GM21737 (cell line): ENCODE data around the gene IGDCC3.
A peak's percentile ranks its signal among the peaks of the same experiment; 100 is the strongest.

Experiments used
- ATAC-seq: cut with Tn5 transposase; IDR thresholded peaks from one replicate; pipeline ENCODE4 v1.9.1; 2021; ENCODE audit warnings: mild to moderate bottlenecking, moderate library complexity; ENCODE audit not compliant: unreplicated experiment

Gene IGDCC3

GRCh38 chr15:65302061-65302460 is 75.7 kb downstream of the IGDCC3 start:
- no peak for ATAC-seq

DNA sequence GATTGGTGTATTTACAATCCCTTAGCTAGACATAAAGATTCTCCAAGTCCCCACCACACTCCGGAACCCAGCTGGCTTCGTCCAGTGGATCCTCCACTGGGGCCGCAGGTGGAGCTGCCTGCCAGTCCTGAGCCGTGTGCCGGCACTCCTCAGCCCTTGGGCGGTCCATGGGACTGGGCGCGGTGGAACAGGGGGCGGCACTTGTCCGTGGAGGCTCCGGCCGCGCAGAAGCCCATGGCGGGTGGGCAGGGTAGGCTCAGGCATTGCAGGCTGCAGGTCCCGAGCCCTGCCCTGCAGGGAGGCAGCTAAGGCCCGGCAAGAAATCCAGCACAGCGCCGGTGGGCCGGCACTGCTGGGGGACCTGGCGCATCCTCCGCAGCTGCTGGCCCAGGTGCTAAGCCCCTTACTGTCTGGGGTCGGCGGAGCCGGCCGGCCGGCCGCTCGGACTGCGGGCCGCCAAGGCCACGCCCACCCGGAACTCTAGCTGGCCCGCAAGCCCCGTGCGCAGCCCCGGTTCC is 76.8 kb downstream of the IGDCC3 start:
- no peak for ATAC-seq

GRCh38 chr15:65298731-65299130 is 79.1 kb downstream of the IGDCC3 start:
- no peak for ATAC-seq

DNA sequence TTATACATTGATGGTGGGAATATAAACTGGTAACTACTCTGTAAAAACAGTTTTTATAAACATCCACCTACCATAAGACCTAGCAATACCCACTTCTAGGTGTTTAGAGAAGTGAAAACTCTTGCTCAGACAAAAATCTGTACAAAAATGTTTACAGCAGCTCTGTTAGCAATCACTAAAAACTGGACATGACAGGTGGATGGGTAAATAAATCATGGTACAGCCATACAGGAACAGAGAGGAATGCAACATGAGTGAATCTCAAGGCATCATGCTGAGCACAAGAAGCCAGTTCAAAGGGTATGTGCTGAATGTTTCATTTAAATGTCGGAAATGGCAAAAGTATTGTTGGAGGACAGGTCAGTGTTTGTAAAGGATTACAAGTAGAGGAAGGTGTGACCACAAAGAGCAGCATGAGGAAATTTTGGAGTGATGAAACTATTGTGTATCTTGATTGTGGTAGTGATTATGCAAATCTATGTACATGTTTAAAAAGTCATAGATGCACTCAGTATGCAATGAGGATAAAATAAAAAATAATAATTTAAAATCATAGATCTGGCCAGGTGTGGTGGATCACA is 84.8 kb downstream of the IGDCC3 start:
- ATAC-seq: no peak

DNA sequence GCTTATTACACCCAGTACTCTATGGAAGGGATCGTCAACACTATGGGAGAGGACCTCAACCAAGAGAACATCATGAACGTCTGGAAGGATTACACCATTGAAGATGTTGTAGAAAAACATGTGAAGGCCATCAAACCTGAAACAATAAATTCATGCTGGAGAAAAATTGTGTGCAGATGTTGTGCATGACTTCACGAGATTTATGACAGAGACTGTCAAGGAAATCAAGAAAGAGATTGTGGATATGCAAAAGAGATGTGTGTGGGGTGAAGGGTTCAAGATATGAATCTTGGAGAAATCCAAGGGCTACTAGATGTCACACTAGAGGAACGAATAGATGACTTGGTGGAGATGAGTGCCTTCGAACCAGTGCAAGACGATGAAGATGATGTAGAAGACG is 87.6 kb downstream of the IGDCC3 start:
- no peak for ATAC-seq

DNA sequence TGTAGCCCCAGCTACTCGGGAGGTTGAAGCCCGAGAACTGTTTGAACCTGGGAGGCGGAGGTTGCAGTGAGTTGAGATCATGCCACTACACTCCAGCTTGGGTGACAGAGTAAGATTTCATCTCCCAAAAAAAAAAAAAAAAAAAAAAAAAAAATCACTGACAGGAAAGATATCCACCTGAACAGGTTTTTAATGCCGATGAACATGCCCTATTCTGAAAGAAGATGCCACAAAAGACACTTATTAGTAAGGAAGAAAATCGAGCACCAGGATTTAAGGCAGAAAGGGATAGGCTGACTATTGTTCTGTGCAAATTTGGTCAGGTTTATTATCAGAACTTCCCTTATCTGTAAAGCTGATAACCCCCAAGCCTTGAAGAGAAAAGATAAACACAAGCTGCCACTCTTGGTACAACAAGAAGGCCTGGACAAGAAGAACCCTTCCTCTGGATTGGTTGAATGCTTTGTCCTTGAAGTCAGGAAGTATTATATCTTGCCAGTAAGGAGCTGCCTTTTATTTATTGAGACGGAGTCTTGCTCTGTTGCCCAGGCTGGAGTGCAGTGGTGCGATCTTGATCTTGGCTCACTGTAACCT is 88.4 kb downstream of the IGDCC3 start:
- ATAC-seq: no peak

GRCh38 chr15:65287520-65287855 is 90.3 kb downstream of the IGDCC3 start:
- ATAC-seq: no peak

- peak; percentile 93 for ATAC-seq
Observed at GRCh38 chr15:65286704-65287519, 90.9 kb downstream of the IGDCC3 start, which contains the start of gene PARP16. Gene PARP16, minus strand, starts transcription at chr15:65286883. Its CDS starts 457 bp downstream, at chr15:65286426.

DNA sequence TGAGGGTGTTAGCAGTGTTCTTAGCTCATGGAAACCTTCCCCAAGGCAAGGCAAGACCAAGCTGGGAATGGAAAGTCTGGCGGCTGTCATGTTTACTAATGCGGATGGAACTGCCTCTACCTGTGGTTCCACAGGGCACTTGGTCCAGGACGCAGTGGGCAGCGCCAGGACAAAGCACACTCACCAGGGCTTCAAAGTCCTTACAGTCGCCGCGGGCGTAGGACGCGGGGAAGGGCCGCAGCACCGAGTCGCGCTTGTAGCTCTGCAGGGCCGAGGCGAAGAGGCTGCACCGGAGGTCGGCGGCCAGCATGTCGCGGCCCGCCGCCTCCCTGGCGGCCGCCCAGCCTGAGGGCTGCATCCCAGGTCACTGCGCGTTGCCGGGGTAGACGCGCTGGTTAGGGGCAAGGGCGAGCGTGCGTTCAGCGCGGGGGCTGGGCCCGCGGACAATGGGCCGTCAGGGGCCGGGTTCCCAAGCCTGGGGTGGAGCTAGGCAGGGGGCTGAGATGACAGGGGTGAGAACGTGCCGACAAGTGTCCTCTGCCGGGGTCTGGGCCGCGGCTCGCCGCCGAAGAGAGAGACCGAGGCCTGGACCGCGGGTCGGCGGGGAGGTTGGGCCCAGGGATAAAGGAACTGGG is 91.6 kb downstream of the IGDCC3 start:
- peak; percentile 18 for ATAC-seq

DNA sequence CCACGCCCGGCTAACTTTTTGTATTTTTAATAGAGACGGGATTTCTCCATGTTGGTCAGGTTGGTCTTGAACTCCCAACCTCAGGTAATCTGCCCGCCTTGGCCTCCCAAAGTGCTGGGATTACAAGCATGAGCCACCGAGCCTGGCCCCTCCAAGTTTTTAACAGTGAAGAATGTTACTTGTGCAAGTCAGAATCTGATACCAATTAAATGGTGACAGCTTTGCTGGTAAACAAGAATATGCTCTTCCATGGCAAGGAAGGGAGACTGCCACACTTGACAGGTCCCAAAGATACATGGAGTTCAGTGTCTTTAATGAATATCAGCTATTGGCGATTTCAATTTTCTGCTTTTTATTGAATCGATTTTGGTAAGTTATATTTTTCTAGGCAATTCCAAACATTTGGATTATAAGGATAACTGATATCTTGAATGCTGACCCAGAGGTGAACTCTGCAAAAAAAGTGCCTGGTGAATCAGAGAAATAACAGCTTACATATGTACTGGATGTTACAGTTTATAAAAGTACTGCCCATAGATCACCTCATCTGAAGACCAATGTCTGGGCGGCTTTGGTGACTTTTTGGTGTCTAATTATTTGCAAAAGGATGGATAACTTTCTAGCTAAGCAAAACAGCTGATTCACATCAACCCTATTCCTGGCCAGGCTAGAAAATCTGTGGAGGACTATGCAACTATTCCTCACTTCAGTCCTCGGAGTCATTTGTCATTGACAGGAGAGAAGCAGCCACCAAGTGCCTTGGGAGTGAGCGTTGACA is 92.3 kb downstream of the IGDCC3 start:
- ATAC-seq: no peak

DNA sequence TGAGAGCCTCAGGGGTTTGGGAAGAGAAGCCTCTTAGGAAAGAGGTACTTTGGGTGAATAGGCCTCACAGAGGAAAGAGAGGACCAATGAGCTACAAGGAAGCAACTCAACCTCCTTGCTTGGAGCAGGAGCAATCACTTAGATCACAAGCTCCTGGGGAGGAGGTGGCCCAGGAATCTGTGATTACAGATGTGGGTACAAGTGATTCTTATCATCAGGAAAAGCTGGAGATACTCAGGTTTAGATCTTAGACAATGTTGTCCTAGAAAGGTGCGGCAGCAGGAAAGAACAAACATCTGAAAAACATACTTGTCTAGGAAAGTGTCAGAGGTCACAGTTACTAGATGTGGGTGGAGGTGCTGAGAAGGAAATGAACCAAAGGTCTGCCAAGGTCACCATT is 99.3 kb downstream of the IGDCC3 start:
- no peak for ATAC-seq
